ENCODE results near the gene FYN.
A peak's percentile ranks its signal among the peaks of the same experiment; 100 is the strongest.

FYN gene

GRCh38 chr6:111805511-111806164 is 67.6 kb downstream of the FYN start:
- DNase-seq: peak; percentile 69

- no peak for DNase-seq
Observed at GRCh38 chr6:111804627-111805235, 68.5 kb downstream of the FYN start.

- no peak for DNase-seq
Observed at GRCh38 chr6:111803804-111804203, 69.4 kb downstream of the FYN start.

GRCh38 chr6:111803371-111803770 is 69.9 kb downstream of the FYN start:
- DNase-seq: no peak

GRCh38 chr6:111802720-111803330 is 70.4 kb downstream of the FYN start:
- DNase-seq: no peak

GRCh38 chr6:111802015-111802414 is 71.2 kb downstream of the FYN start:
- DNase-seq: no peak

- no peak for DNase-seq
Observed at GRCh38 chr6:111800821-111801220, 72.4 kb downstream of the FYN start.

GRCh38 chr6:111800259-111800765 is 72.9 kb downstream of the FYN start:
- DNase-seq: no peak

GRCh38 chr6:111799576-111800258 is 73.5 kb downstream of the FYN start:
- DNase-seq: no peak

GRCh38 chr6:111798281-111798725 is 74.9 kb downstream of the FYN start:
- DNase-seq: no peak

GRCh38 chr6:111796310-111796918 is 76.8 kb downstream of the FYN start:
- no peak for DNase-seq

- no peak for DNase-seq
Observed at GRCh38 chr6:111795558-111795957, 77.7 kb downstream of the FYN start.

- no peak for DNase-seq
Observed at GRCh38 chr6:111794727-111795452, 78.4 kb downstream of the FYN start.

GRCh38 chr6:111794300-111794699 is 79.0 kb downstream of the FYN start:
- DNase-seq: no peak

GRCh38 chr6:111793711-111794111 is 79.5 kb downstream of the FYN start:
- no peak for DNase-seq

- DNase-seq: peak; percentile 59
Observed at GRCh38 chr6:111792914-111793700, 80.1 kb downstream of the FYN start.

GRCh38 chr6:111792241-111792640 is 81.0 kb downstream of the FYN start:
- no peak for DNase-seq

- DNase-seq: no peak
Observed at GRCh38 chr6:111791415-111791814, 81.8 kb downstream of the FYN start.

- no peak for DNase-seq
Observed at GRCh38 chr6:111789598-111789997, 83.7 kb downstream of the FYN start.

GRCh38 chr6:111788379-111789276 is 84.6 kb downstream of the FYN start:
- DNase-seq: peak; percentile 59

Data from DMS79 (cell line).